ENCODE data around the gene CR1L. TPM values are rescaled to one million over a fixed set of nuclear protein-coding genes. Genes with fewer than 3 reads are reported as not detected.
A peak's percentile ranks its signal among the peaks of the same experiment; 100 is the strongest.

CR1L gene
- total and polyA plus RNA-seq, 2 experiments from 2014 or later: 5.8 to 21.4 TPM

- Histone ChIP-seq H3K27ac (ENCODE audit: low read depth) (no peak overlapping the region), H3K4me2 (no peak overlapping the region), H3K27me3 (ENCODE audit: insufficient read depth) (no peaks in the 10 kb centered on the region), H3F3A (replicated peaks; ENCODE audit: low read depth) (no peaks in the 10 kb centered on the region), H2AFZ (no peak overlapping the region), H3K4me1 (ENCODE audit: insufficient read depth) (peaks cover 16% of the 10 kb centered on the region), H3K36me3 (ENCODE audit: insufficient read depth) (no peaks in the 10 kb centered on the region), H4K20me1 (replicated peaks; ENCODE audit: insufficient read depth) (no peaks in the 10 kb centered on the region), H3K9me2 (ENCODE audit: insufficient read depth) (no peaks in the 10 kb centered on the region; the same call in 1 of the 2 replicates), H3K79me2 (replicated peaks; ENCODE audit: insufficient read depth) (no peaks in the 10 kb centered on the region), H3K4me3 (no peak overlapping the region)
- H3K27ac Mint-ChIP-seq: 0 out of 2 replicates have a peak overlapping the region, but pooled peaks have one; percentile 28
- H3K4me1 Mint-ChIP-seq: peaks cover 18% of the 10 kb centered on the region; the same call in 2 of the 3 replicates
- DNase-seq (ENCODE audit: low spot score) (no peak), ATAC-seq (no peak)
- H3K4me3 Mint-ChIP-seq: no peak overlapping the region
- H3K9me3 Mint-ChIP-seq: peaks cover 12% of the 10 kb centered on the region
- H3K36me3 Mint-ChIP-seq (ENCODE audit: low read depth): peaks cover 15% of the 10 kb centered on the region
- TF ChIP-seq ZNF331 (CRISPR knock-in tag; IDR thresholded peaks at IDR 0.05; ENCODE audit: low read depth): no peak
- no peak for TF ChIP-seq EZH2phosphoT487 (IDR thresholded peaks at IDR 0.05; ENCODE audit: unreplicated experiment)
- TF ChIP-seq NANOG (IDR thresholded peaks at IDR 0.05; ENCODE audit: borderline replicate concordance): no peak
- no peak for TF ChIP-seq CTCF (conservative IDR thresholded peaks at IDR 0.05; ENCODE audit: low read depth in 2 of 2)
- TF ChIP-seq CREB1 (CRISPR knock-in tag; IDR thresholded peaks at IDR 0.05; ENCODE audit: low read depth): no peak
- no peak for TF ChIP-seq ZNF114 (CRISPR knock-in tag; IDR thresholded peaks at IDR 0.05)
- no peak for TF ChIP-seq REST (IDR thresholded peaks at IDR 0.05; ENCODE audit: unreplicated experiment)
- no peak for TF ChIP-seq EZH2 (IDR thresholded peaks at IDR 0.05; ENCODE audit: low read depth, unreplicated experiment)
- no peak for TF ChIP-seq ZNF462 (CRISPR knock-in tag; IDR thresholded peaks at IDR 0.05)
- no peak for TF ChIP-seq JUNB (IDR thresholded peaks at IDR 0.05; ENCODE audit: unreplicated experiment)
- TF ChIP-seq ETS1 (IDR thresholded peaks at IDR 0.05): no peak
- TF ChIP-seq POLR2AphosphoS5 (IDR thresholded peaks at IDR 0.05; ENCODE audit: low read depth): no peak
- TF ChIP-seq STAT1 (IDR thresholded peaks at IDR 0.05; ENCODE audit: unreplicated experiment): no peak
- H3K27me3 Mint-ChIP-seq (ENCODE audit: insufficient read depth, low read depth, poor library complexity): peaks cover 5% of the 10 kb centered on the region
These were observed 26.1 kb downstream of the CR1L start for GRCh38 chr1:207670997-207671396.
